ENCODE measurements around the gene MLST8.
"Not testable (repeated sequence)": the region's sequence is repeated elsewhere in the genome, so short reads cannot be mapped to it uniquely, and the experiment has no call there.

MLST8 gene

GRCh38 chr16:2191446-2191706 lies 13.9 kb upstream of the MLST8 start:
- no peak for DNase-seq

- no peak for DNase-seq
These were observed 11.0 kb upstream of the MLST8 start for GRCh38 chr16:2194166-2194834.

GRCh38 chr16:2194852-2195321 lies 10.4 kb upstream of the MLST8 start:
- no peak for DNase-seq

- no peak for DNase-seq
These were observed 9.7 kb upstream of the MLST8 start for GRCh38 chr16:2195322-2196161.

DNA sequence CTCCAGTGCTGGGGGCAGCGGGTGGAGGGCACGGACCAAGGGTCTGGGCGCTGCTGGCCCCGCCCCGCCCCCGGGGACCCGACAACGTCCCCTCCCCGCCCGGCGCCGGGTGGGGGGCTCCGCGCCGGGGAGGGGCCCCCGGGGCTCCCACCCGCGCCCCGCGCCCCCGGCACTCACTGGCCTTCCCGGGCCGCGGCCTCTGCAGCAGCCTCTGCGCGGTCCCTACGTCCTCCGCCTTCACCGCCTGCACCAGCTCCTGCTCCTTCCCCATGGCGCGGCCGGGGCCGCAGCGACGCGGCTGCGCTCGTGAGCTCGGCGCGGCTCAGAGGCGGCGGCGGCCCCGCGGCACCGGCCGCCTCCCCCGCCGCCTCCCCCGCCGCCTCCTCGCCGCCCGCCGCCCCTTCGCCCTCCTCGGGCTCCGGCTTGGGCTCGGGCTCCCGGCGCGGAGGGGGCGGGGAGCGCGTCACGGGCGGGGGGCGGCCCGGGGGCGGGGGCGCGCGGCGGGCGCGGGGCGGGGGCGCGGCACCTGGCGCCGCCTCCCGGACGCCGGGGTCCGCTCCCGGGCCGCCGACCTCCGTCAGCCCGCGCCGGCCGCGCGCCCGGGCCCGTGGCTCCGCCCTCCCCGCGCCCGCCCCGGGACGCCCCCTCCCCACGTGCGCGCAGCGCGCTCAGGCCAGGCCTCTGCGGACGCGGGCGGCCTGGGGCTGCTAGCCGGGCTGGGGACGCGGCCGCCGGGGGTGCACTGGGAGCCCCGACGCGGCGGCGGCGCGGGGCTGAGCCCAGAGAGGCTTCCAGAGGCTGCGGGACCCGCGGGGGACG lies 8.9 kb upstream of the MLST8 start, which contains the start of gene CASKIN1:
Gene CASKIN1 (minus strand): TSS at position 444 of the 819 bp plus-strand sequence. CDS start 173 bp downstream, at position 271.
- no peak for DNase-seq

DNA sequence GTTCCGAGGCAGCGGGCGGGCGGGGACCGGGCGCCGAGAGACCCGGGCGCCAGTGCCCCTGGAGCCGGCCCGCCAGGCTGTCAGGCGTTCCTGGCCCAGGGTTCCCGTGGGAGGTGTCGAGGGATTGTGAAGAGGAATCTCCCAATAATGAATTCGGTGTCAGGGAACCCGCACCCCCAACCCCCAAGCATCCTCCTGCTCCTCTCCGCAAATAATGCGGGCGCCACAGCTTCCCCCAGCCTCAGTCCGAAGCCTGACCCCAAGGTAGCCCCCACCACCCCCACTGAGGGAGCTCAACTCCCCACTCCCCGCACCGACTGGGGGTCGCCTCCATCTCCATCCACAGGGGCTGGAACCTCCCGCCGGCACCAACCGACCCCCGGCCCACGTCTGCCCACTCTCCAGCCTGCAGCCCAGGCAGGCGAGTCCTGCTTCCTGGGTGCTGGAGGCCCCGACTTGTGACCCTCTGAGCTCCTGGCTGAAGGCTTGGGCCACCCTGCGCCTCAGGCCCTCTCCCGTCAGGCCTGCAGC lies 8.2 kb upstream of the MLST8 start:
- no peak for DNase-seq

DNA sequence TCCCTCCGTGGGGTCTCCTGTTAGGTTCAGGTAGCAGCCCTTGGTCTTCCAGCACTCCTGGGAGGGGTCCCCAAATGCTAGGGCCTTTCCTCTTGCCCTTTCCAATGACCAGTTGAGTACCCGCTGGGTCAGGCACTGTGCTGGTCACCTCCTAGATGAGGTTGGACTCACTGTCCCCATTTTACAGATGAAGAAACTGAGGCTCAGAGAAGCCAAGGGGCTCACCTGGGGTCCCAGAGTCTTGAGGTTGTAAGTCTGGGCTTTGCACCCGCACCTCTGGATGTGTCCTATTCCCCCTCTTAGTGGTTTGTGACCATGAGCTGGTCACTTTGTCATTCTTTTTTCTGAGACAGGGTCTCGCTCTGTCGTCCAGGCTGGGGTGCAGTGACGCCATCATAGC lies 7.5 kb upstream of the MLST8 start:
- DNase-seq, result no peak

DNA sequence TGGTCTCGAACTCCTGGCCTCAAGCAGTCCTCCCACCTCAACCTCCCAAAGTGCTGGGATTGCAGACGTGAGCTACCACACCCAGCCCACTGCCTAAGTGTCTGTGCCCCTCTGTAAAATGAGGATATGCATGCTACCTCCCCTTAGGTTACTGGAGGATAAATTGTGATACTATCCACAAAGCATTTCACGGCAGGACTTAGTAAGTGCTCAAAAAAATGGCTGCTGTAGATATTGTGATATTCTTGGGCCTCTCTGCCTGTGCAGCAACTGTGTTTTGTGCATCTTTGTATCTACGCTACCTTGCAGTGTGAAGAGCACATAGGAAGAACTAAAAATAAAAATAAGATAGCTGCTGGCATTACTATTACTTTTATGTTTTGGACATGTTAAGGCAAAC lies 7.0 kb upstream of the MLST8 start:
- DNase-seq, result no peak

GRCh38 chr16:2199095-2199494 lies 6.2 kb upstream of the MLST8 start:
- no peak for DNase-seq

DNA sequence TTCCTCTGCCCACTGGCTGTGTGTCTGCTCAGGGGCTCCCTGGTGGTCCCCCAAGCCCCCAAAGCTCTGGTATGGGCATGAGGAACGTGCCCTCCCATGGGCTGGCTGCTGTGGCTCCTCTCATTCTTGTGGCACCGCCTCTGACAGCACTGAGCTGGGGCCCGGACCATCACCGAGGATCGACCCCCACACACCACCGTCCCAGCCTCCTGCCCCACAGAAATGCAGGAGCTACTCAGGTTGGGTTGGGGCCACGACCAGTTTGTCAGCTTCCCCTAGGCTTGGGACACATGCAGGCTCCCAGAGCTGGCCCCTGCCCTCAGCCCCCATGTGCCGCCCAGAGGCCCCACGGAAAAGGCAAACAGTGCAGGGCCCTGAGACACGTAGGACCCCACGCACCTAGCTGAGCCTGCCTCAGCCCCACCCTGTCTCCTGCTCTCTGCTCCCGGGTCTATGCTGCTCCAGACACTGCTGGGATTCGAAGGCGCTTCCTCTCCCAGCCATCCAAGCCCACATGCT lies 5.6 kb upstream of the MLST8 start:
- DNase-seq, result no peak

DNA sequence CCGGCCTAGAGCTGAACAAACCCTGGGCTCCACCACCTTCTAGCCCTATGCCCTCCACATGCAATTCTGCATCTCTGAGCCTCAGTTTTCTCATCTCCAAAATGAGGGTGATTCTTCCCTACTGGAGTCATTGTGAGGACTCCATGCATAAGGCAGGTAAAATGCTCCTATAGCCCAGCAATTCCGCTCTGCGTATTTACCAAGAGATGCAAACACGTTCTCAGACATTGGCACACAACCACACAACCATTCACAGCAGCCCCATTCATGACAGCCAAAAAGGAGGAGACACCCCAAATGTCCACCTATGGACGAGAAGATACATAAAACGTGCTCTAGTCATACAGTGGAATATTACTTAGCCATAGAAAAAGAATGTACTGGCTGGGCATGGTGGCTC lies 4.9 kb upstream of the MLST8 start:
- DNase-seq, result no peak

GRCh38 chr16:2203119-2203688 lies 2.0 kb upstream of the MLST8 start:
- not testable (repeated sequence) for DNase-seq

GRCh38 chr16:2204416-2205103 lies 694 bp upstream of the MLST8 start:
- DNase-seq, result no peak

DNA sequence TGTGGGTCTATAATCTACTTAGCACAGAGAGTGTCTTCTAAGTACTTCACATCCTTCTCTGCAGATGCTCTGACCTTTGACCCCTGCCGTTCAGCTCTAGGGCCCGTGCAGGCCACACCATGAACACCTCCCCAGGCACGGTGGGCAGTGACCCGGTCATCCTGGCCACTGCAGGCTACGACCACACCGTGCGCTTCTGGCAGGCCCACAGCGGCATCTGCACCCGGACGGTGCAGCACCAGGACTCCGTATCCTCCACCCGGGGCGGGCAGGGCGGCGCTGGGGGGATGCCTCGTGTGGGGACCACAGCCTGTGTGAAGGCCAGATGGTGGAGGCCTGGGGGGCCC lies 686 bp downstream of the MLST8 start:
- no peak for DNase-seq

GRCh38 chr16:2206420-2206779 lies 1.1 kb downstream of the MLST8 start:
- DNase-seq, result no peak

- DNase-seq, result no peak
These were observed 1.7 kb downstream of the MLST8 start for GRCh38 chr16:2206780-2207433.

DNA sequence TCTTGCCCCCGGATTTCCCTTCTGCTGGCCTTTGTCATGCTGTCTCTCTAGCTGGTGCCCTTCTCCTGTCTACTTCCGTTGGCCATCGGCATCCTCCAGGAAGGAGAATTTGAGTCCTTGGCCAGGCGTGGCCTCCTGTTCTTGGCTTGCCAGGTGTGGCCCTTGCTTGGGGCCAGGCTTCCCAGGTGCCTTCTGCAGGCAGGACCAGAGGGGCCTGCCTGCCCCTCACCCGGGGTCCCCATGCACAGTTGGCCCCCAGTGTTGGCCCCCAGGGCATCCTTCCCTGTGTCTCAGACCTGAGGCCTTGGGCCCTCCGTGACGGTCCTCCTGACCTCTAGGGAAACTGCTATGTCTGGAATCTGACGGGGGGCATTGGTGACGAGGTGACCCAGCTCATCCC lies 2.6 kb downstream of the MLST8 start:
- DNase-seq, result no peak

DNA sequence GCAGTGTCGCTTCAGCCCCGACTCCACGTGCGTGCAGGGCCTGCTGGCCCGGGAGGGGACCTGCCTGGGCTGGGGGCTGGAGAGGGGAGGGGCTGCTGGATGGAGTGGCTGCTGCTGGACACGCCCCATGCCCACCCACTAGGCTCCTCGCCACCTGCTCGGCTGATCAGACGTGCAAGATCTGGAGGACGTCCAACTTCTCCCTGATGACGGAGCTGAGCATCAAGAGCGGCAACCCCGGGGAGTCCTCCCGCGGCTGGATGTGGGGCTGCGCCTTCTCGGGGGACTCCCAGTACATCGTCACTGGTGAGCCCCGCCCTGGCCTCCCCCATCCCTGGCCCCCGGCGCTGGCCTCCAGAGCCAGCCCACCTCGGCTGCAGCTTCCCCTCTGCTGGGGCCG lies 3.1 kb downstream of the MLST8 start:
- peak; percentile 16 for DNase-seq

DNA sequence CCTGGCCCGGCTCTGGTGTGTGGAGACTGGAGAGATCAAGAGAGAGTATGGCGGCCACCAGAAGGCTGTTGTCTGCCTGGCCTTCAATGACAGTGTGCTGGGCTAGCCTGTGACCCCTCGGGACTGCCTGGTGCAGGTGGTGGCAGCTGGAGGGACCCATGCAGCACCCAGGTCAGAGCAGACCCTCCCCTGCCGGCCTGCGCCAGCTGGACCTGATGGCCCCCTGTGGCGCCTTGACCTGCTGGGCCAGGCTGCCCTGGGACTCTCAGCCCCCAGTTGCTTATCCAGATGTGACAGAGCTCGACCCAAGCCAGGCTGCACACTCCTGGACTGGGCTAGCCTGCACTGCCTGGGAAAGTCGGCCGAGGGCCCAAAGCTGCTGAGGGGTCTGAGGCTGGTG lies 3.5 kb downstream of the MLST8 start:
- DNase-seq, result no peak

GRCh38 chr16:2209258-2210008 lies 4.2 kb downstream of the MLST8 start:
- DNase-seq, result no peak

- no peak for DNase-seq
These were observed 4.7 kb downstream of the MLST8 start for GRCh38 chr16:2210009-2210332.

Data from NCI-H1694 (cell line).